GM21447 (cell line): ENCODE measurements around the gene BRD2.

Experiments
- ATAC-seq: cut with Tn5 transposase; IDR thresholded peaks from one replicate; pipeline ENCODE4 v1.9.1; 2021; ENCODE audit not compliant: unreplicated experiment

The BRD2 gene

DNA sequence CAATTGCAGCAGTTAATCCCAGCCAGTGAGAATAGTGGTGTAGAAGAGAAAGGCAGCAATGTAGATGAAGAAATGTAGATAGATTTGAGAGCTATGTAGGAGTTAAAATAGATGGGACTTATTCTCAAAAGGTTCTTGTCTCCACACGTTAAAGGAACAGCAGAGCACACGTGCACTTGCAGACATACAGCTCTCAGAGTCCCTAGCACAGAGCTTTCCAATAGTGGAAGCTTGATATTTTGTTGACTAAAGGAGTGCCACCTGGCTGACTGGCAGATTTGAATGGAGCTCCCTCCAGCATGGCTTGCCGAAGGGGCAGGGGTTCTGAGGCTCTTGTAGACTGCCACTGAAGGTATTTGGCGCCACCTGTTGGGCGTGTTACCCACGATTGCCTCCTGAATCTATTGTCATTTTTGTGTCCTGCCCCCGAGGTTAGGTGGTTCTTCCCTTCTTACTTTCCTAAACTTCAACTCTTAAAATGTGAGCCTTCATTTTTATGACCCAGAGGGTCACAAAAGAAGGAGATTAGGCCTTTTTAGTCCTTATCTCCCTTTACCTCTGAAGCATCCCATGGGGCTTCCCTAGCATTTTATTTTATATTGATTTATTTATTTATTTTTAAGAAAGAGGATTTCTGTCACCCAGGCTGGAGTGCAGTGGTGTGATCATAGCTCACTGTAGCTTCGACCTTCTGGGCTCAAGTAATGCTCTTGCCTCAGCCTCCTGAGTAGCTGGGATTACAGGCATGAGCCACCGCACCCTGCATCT is 16.4 kb downstream of the BRD2 start:
- peak; percentile 52 for ATAC-seq

DNA sequence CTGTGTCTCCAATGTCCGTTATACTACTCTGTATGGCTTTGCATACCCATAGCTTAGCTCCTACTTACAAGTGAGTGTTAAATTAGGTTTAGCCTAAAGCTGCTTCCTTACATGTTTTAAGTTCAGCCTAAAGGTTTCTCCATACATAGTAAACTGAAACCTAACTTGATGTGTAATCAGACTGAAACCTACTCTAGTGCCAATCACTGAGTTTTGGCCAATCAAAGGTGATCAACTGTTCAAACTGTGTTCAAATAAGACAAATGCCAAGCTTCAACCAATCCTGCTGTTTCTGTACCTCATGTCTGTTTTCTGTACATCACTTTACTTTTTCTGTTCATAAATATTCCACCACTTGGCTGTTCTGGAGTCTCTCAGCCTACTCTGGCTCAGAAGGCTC is 21.0 kb downstream of the BRD2 start:
- no peak for ATAC-seq

DNA sequence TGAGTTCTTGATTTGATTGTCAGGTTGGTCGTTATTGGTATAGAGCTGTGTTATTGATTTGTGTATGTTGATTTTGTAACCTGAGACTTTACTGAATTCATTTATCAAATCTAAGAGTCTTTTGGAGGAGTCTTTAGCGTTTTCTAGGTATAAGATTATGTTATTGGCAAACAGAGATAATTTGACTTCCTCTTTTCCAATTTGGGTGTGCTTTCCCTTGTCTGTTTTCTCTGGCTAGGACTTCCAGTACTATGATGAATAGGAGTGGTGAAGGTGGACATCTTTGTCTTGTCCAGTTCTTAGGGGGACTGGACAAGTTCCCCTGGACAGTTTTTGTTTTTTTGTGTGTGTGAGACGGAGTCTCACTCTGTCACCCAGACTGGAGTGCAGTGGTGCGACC is 23.6 kb downstream of the BRD2 start:
- no peak for ATAC-seq

DNA sequence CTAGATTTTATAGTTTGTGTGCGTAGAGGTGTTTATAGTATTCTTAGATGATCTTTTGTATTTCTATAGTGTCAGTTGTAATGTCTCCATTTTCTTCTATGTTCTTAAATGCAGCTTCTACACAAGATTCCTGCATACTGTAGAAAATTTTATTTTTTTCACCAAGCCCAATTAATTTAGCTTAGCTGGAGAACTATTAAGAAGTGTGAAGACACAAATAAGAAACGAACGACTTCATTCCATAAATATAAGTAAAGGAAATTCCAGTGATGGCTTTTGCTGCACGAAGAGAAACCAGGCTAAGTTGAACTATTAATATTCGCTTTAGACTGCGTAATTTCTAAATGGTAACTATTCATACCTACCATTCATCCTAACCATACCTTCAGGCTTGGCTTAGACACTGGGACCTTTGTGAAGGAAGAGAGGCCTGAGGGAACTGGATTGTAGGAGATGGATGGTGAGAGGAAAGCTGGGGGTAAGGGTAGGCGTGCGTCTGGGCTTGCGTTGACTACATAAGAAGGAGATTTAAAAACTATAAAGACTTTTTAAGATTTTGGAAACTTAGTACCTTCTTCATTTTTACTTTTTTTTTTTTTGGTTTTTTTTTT is 25.1 kb downstream of the BRD2 start:
- ATAC-seq = no peak

DNA sequence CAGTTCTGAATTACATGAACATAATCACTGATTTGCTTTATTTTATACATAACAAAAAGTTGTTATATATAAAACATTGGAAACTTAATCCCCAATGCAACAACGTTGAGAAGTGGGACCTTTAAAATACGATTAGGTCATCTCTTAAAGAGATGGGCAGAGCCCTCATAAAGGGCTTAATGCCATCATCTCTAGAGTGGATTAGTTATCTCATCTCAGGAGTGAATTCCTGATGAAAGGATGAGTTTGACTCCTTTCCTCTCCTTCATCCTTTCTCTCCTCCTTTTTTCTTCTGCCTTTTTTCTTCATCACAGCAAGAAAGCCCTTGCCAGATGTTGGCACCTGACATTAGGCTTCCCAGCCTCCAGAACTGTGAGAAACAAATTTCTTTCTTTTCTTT is 27.1 kb downstream of the BRD2 start:
- ATAC-seq = no peak

DNA sequence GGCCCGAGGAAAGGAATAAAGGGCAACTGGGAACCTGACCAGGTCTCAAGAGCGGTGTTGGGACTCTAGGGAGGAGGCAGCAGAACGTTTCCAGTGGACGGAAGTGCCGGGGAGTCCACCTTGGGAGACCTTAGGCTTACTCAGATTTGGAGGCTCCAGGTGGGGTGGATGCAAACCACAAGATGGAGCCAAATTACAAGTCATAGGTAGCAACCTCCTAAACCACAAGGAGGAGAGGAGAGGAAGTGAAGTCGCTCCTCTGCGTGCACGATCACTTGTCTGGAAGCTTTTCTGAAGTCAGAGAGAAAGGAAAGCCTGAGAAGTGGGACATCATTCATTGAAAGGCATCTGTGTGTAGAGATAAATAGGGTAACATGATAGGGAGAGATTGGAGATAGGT is 31.7 kb downstream of the BRD2 start:
- ATAC-seq = no peak

DNA sequence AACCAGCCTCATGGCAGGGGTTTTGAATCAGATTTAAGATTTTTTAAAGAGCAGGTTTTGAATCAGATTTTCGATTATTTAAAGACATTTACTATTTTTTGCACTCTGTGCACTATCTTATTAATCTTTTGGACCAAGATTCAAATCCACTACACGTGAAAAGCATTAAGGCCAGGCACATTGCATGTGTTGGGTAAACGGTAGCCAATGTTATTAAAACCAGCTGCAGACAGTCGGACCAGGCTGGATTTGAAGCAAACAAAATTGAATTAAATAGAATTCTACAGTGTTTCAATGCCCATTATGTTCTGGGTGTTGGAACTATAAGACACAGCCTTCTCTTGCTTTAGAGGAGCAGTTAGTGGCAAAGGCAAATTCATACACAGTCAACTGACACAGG is 33.3 kb downstream of the BRD2 start:
- ATAC-seq = no peak

DNA sequence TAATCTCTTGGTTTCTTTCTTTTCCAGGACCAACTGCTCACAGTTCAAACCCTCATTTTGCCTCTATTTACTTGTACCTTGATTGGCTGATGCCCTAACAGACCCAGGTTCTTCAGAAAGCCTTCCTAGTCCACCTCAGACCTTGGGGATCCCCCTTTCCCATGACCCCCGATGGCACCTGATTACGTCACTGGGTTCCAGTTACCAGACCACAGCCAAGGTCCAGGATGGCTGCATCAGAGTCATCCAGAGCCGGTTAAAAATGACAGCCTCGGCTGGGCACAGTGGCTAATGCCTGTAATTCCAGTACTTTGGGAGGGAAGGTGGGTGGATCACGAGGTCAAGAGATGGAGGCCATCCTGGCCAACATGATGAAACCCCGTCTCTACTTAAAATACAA is 36.5 kb downstream of the BRD2 start:
- ATAC-seq = no peak

DNA sequence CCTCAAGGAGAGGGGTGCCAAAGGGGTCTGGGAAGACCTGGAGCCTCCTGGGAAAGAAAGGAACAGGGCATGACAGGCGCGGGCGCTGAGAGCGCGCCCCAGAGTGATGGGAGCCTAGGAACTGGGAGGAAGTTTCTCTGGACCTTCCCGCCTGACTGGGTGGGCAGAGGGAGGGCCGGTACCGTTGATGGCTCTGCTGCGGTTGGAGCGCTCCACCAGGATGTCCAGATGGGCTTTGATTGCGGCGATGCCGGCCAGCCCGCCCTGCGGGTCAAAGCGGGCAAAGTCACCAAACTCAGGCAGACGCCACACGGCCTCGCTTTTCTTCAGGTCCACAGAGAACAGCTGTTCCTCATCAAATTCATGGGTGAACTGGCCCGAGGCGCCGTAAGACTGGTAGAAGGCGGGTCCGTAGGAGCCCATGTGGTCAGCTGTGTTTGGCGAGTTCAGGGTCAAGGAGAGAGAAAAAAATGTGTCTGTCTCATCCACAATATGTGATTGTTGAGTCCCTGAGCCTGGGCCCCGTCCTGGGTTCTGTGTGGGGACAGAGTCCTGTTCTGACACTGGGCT is 39.5 kb downstream of the BRD2 start:
- ATAC-seq = no peak

DNA sequence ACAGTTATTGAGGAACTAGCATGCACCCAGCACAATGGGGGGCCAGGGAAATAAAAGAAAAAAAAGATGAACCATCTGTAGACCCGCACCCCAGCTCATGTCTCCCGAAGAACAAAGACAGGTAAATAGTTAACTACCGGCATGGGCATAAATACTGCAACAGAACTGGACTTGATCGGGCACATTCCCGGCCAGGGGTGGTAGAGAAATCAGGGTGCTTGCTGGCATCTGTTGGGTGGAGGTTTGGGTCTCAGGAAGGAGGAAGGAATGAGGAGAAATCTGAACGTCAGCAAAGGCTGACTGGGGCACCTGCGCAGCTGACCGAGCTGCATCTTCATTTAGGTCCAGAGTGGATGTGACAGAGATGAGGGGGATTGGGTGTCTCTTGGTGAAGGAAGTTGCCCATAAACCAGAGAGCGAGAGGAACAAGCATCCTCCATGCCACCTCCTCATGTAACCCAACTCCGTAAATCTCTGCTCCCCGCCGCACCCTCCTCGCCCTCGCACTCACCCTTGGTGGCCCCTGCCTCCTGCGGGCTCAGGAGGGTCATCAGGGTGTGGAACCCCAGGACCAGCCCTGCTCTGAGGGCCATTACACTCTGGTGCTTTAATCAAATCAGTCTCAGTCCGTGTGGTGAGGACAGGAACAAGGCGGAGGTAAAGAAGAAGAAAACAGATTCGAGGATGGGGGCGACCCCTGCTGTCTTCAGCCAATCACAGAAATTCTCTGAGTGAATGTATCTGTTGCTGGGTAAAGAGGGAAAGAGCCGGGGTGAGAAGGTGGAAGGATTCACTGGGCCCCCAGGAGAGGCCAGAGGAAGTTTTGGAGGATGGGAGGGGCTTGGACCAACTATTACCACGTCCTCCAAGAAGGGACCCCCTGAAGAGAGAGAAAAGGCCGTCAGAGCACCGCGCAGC is 40.8 kb downstream of the BRD2 start, which contains the start of gene HLA-DOA:
TSS of gene HLA-DOA (minus strand) at position 648 of the 918 bp plus-strand sequence.
- peak; percentile 87 for ATAC-seq

DNA sequence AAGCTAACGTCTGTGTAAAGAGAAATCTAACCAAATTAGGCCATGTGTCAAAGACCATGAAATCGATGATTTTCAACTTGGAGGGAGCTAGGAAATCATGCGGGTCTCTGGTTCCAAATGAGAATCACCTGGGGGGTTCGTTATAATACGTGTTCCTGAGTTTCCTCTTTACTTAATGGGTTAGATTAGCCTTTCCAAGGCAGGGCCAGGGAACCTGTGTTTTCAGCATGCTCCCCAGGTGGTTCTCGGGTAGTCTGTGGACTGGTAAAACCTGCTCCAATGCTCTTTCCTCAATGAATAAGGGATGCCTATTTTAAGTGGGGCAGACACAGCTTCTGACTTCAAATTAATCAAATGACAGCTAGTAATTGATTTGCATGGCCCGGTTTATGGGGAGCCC is 42.0 kb downstream of the BRD2 start:
- no peak for ATAC-seq

DNA sequence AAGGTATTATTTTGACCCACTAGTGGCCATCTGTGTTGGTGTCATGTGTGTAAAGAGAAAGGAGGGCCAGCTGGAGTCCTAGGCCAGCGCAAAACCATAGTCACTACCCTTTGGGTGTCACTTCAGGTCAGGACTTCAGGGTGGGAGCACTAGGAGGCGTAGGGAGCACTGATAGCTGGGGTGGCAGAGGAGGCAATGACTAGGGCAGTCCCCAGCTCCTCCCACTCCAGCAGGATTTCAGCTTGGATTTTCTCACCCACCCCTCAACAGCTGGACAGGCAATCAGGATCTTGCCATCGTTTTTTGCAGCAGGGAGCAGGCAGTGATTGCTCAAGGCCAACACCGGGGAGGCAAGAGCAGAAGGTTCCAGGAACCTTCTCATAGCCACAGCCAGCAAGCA is 45.2 kb downstream of the BRD2 start:
- no peak for ATAC-seq

DNA sequence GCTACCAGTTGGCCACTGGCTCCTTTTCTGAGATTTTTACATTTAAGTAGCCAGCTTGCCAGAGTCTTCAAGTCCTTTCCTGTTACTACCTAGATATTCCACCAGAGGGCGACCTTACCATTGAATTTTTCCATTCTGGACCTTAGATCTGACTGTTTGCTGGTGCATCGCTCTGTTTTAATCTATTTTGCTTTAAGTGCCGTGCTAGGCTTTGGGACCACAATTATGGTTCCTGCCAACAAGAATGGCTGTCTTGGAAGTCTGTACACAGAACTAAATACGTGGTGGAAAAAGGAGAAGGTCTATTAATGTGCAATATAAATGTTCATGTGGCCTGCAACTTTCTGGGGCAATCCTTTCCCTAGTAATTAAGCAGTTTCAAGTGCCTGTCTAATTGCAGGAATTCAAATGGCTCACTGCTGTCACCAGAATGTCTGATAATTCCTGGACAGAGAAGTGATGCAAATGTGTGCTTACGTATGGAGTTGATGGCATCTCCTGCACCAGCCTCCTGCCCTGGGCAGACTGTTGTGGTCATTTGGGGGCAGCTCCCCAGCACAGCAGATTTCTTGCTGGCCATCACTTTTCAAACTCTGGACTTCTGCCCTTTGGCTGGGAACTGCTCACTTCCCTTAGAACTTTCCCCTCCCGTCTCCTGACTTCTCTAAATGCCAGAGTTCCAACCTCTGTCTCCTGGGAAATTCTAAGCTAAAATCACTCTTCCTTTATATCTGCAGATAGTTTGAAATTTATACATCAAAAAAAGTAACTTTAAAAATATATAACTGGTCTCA is 46.6 kb downstream of the BRD2 start:
- ATAC-seq = no peak

DNA sequence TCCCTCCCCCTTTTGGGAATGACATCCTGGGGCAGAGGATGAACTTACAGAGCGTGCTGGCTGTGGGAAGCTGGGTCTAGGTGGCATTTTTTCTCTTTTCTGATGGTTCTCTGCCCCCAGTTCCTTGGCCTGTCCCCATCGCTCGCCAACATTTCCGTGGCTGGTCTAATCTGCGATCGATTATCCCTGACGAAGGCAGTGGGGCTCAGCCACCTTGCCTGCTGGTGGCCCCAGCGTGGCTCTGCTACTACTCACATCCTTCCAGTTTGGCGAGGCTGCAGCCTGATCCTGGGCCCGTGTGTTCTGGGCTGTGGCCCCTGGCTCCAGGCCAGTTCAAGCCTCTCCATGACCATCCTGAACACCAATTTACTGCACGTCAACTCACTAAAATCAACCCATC is 47.4 kb downstream of the BRD2 start:
- no peak for ATAC-seq

DNA sequence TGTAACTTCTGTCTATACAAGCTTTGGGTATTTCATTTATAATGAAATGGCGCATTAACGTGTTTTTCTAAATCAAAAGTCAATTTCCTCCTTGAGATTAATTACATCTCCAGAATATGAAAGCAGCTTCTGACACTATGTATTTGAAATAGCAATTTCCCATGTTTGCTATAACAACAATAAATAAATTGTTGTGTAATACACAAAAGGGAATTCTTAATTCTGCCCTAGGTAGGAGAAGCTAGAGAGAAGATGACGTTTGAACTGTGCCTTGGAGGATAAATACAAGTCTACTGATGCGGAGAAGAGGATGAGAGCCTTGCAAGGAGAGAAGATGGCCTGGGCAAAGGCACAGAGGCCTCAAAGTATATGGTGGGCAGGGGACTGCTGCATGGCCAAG is 48.6 kb downstream of the BRD2 start:
- ATAC-seq = no peak

DNA sequence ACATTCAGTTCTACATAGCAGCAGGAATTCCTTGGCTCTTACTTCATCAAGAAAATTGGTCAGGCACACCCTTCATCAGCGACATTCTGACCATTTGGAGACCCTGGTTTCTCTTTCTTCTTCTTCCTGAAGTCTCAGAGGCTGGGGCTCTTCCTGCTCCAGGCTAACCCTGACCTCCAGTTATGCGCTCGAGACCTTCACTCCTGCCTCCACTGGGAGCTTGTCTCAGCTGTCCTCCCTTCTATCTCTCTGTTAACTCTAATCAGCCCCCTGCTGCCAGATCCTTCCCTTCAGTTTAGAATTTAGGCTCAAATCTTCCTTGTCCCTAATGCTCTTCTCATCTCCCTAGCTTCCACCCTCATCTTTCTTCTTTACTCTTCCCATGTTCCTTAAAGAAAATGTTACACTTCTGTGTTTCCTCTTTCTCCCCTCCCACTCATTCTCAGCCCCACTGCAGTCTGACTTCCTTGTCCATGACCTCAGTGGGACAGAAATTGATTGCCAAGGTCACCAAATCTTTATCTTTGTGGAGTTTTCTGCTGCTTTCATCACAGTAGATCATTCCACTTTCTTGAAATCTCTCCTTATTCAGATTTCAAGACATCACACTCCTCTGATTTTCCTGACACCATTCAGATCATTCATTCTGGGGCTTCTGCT is 49.4 kb downstream of the BRD2 start:
- ATAC-seq = no peak

DNA sequence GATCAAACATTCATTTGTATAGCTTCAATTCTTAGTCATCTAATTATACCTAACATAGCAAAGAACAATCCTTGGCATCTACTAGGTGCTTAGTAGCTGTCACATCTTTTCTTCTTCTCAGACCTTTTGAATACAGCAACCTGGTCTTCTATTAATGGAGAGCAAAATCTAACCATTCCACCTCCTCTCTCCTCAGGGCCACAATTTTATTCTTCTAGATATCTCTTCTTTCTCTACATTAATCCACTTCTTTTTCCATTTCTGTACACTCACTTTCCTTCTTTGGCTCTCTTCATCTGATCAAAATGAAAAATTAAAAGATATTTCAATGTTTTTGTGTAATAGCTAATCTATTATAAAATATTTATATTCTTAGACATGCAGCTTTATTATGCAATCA is 50.0 kb downstream of the BRD2 start:
- no peak for ATAC-seq

DNA sequence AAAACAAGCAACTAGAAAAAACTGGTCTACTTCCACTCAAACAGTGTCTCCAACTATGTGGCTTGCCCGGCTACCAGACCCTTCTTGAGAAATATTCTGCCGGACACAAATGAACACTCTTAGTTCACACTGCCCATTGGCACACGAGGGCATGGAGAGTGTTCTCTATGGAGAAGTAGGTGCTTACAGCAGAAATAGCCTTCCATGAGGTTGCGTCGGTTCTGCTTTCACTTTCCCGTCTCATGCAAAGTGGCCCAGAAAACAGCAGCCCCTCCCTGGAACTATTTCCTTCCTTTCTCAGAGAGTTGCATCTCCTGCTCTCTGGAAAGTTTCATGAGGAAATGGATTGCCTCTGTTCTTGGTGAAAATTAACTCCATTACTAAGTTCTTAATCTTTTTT is 50.5 kb downstream of the BRD2 start:
- no peak for ATAC-seq

DNA sequence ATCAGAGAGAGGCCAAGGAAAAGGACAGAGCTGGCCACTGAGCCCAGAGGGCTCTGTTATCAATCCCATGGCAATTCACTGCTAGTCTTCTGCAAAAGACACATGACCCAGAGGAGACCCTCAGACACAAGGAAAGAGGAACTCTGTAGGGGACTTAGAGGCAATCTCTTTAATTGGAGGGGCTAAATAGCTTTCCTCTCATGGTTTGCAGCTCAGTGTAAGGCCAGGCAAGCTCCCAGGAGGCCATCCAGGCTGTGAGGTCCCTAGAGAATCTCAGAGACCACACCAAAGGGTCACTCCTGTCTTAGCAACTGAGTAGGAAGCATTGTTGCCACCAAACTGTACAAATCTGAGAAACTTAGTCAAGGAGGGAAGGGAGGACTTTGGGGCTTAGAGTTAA is 51.0 kb downstream of the BRD2 start:
- ATAC-seq = no peak

DNA sequence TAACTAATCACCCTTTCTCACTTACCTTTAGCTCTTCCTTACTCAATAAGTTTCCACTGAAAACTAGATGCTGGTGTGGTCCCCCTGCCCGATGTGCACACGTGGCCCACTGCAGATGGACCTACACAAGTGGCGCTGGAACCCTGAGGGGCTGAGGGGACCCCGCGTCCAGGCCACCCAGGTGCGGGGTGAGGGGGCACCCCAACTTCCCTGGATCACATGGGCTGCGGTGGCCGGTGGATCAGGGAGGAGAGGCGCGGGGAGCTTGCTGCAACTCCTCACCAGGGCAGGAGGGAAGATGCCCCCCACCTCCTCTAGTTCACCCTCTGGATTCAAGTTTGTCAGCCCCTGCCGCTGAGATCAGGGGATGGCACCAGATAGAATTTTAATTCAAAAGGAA is 53.5 kb downstream of the BRD2 start:
- ATAC-seq = no peak
